WTC11 (cell line): ENCODE measurements around the gene FAM3C. TPM values are rescaled to one million over a fixed set of nuclear protein-coding genes. Genes with fewer than 3 reads are reported as not detected.

ENCODE experiments used
- ATAC-seq: fragments of 200-7000 bp; cut with Tn5 transposase; 2 replicates; pipeline ENCODE4 v1.10.0; 2021; ENCODE audit warnings: mild to moderate bottlenecking, moderate library complexity
- CTCF ChIA-PET: fragments of 300-600 bp; sonication (Branson Sonifier 250); formaldehyde crosslinking; loops from one replicate; lab custom pipeline; 2021; ENCODE audit warnings: antibody characterized with exemption; lab: Charles Lee
- POLR2A ChIA-PET: fragments of 350-600 bp; sonication (Branson Sonifier 250); formaldehyde crosslinking; loops from one replicate; lab custom pipeline; 2021; ENCODE audit warnings: antibody characterized with exemption; lab: Charles Lee
- DNase-seq: peaks from one replicate; pipeline ENCODE4 v3.0.0; 2021; ENCODE audit warnings: low spot score
- H3K27ac Mint-ChIP-seq: 2 replicates; pipeline ENCODE4 v1.8.0; 2021; ENCODE audit warnings: mixed read lengths
- H3K27me3 Mint-ChIP-seq: 2 replicates; pipeline ENCODE4 v1.8.0; 2021; ENCODE audit warnings: low read depth, mild to moderate bottlenecking, moderate library complexity, mixed read lengths
- H3K36me3 Mint-ChIP-seq: 2 replicates; pipeline ENCODE4 v1.8.0; 2021; ENCODE audit warnings: mixed read lengths
- H3K4me1 Mint-ChIP-seq: 2 replicates; pipeline ENCODE4 v1.8.0; 2022; ENCODE audit warnings: mixed read lengths
- H3K4me3 Mint-ChIP-seq: 2 replicates; pipeline ENCODE4 v1.8.0; 2021; ENCODE audit warnings: mild to moderate bottlenecking, moderate library complexity, mixed read lengths
- H3K9me3 Mint-ChIP-seq: 2 replicates; pipeline ENCODE4 v1.8.0; 2021; ENCODE audit warnings: mixed read lengths
- AFF4 ChIP-seq: sonication (generic); formaldehyde crosslinking; IDR thresholded peaks from 2 replicates; pipeline ENCODE4 v1.8.1; 2023; ENCODE audit warnings: mild to moderate bottlenecking, missing genetic modification reagents, borderline replicate concordance
- ELF4 ChIP-seq: sonication (generic); formaldehyde crosslinking; IDR thresholded peaks from 2 replicates; pipeline ENCODE4 v1.8.1; 2022; ENCODE audit warnings: low read depth, mild to moderate bottlenecking, moderate library complexity, missing genetic modification reagents
- EMX1 ChIP-seq: fragments of 250-450 bp; sonication (Bioruptor Pico); IDR thresholded peaks from 2 replicates; pipeline ENCODE4 v1.8.0; 2021; ENCODE audit warnings: mild to moderate bottlenecking
- ETV6 ChIP-seq: sonication (generic); formaldehyde crosslinking; IDR thresholded peaks from 2 replicates; pipeline ENCODE4 v1.8.1; 2022; ENCODE audit warnings: mild to moderate bottlenecking, missing genetic modification reagents
- GABPB1 ChIP-seq: sonication (generic); formaldehyde crosslinking; IDR thresholded peaks from 2 replicates; pipeline ENCODE4 v1.8.1; 2023; ENCODE audit warnings: mild to moderate bottlenecking, missing genetic modification reagents
- IRF1 ChIP-seq: sonication (generic); formaldehyde crosslinking; IDR thresholded peaks from 2 replicates; pipeline ENCODE4 v1.8.0; 2023; ENCODE audit warnings: missing genetic modification reagents
- MXD4 ChIP-seq: fragments of 250-450 bp; sonication (Bioruptor Pico); IDR thresholded peaks from 2 replicates; pipeline ENCODE4 v1.8.0; 2021; ENCODE audit warnings: mild to moderate bottlenecking, moderate library complexity, borderline replicate concordance
- NFATC4 ChIP-seq: fragments of 250-450 bp; sonication (Bioruptor Pico); IDR thresholded peaks from 2 replicates; pipeline ENCODE4 v1.9.0; 2021; ENCODE audit warnings: mild to moderate bottlenecking
- NR2C2 ChIP-seq: sonication (generic); formaldehyde crosslinking; IDR thresholded peaks from 2 replicates; pipeline ENCODE4 v1.8.0; 2022; ENCODE audit warnings: mild to moderate bottlenecking, missing genetic modification reagents
- OVOL2 ChIP-seq: fragments of 250-450 bp; sonication (Bioruptor Pico); IDR thresholded peaks from 2 replicates; pipeline ENCODE4 v1.9.0; 2021; ENCODE audit warnings: mild to moderate bottlenecking, borderline replicate concordance
- PRDM15 ChIP-seq: sonication (generic); formaldehyde crosslinking; IDR thresholded peaks from 2 replicates; pipeline ENCODE4 v1.8.0; 2022; ENCODE audit warnings: missing genetic modification reagents
- RELA ChIP-seq: sonication (generic); formaldehyde crosslinking; IDR thresholded peaks from 2 replicates; pipeline ENCODE4 v1.8.1; 2022; ENCODE audit warnings: missing genetic modification reagents, mild to moderate bottlenecking, borderline replicate concordance
- SP1 ChIP-seq: sonication (generic); formaldehyde crosslinking; conservative IDR thresholded peaks from 2 replicates; pipeline ENCODE4 v1.8.1; 2022; ENCODE audit warnings: missing genetic modification reagents
- TCF7 ChIP-seq: sonication (generic); formaldehyde crosslinking; IDR thresholded peaks from 2 replicates; pipeline ENCODE4 v1.8.0; 2022; ENCODE audit warnings: mild to moderate bottlenecking, low read depth, missing genetic modification reagents, moderate library complexity
- USF1 ChIP-seq: sonication (generic); formaldehyde crosslinking; IDR thresholded peaks from 2 replicates; pipeline ENCODE4 v1.8.0; 2022; ENCODE audit warnings: mild to moderate bottlenecking, missing genetic modification reagents
- ZNF138 ChIP-seq: sonication (generic); formaldehyde crosslinking; conservative IDR thresholded peaks from 2 replicates; pipeline ENCODE4 v1.8.1; 2022; ENCODE audit warnings: mild to moderate bottlenecking, moderate library complexity, missing genetic modification reagents
- ZNF232 ChIP-seq: sonication (generic); formaldehyde crosslinking; IDR thresholded peaks from 2 replicates; pipeline ENCODE4 v1.8.0; 2022; ENCODE audit warnings: mild to moderate bottlenecking, missing genetic modification reagents
- ZNF423 ChIP-seq: fragments of 250-450 bp; sonication (Bioruptor Pico); IDR thresholded peaks from 2 replicates; pipeline ENCODE4 v2.1.2; 2022; ENCODE audit warnings: mild to moderate bottlenecking, moderate library complexity
- total RNA-seq: library from RNA; stranded (reverse); gene quantifications from 3 replicates; pipeline ENCODE4 v1.2.3, GENCODE V29; 2021
- TF ChIP-seq, protein P1 (sequence below): sonication (generic); formaldehyde crosslinking; conservative IDR thresholded peaks from 2 replicates; pipeline ENCODE4 v1.8.1; 2022; ENCODE audit warnings: mild to moderate bottlenecking, missing genetic modification reagents
- TF ChIP-seq, protein P2 (sequence below): fragments of 250-450 bp; sonication (Bioruptor Pico); IDR thresholded peaks from 2 replicates; pipeline ENCODE4 v1.9.0; 2021; ENCODE audit warnings: mild to moderate bottlenecking

Gene FAM3C
- total RNA-seq, 1 experiment from 2014 or later = 65.7 TPM

- ChIA-PET CTCF (interaction anchor here (0.6 to 3.6 kb wide), 45 partner anchors 8 to 637 kb away, joined by 3 to 27 read pairs (median 5); partner anchors contain the start of gene WNT16), POLR2A (interaction anchor here (0.7 to 2.9 kb wide), 8 partner anchors 9 to 478 kb away, joined by 3 to 9 read pairs (median 3); no protein-coding TSS in a partner anchor)
- peaks cover 11% of the 10 kb centered on the region for H3K9me3 Mint-ChIP-seq
- H3K27me3 Mint-ChIP-seq = no peaks in the 10 kb centered on the region
- DNase-seq (peak; percentile 48), ATAC-seq (peak; percentile 36)
- peaks cover 24% of the 10 kb centered on the region for H3K4me1 Mint-ChIP-seq
- peak overlapping the region; percentile 93 for H3K4me3 Mint-ChIP-seq
- peak; percentile 53; the same call in 1 of the 2 replicates for TF ChIP-seq ZNF423 (CRISPR knock-in tag)
- TF ChIP-seq EMX1 (CRISPR knock-in tag) = no peak
- peak overlapping the region; percentile 87 for H3K27ac Mint-ChIP-seq
- H3K36me3 Mint-ChIP-seq = peaks cover 12% of the 10 kb centered on the region
Observed at GRCh38 chr7:121395494-121395960, 581 bp downstream of the FAM3C start.

DNA sequence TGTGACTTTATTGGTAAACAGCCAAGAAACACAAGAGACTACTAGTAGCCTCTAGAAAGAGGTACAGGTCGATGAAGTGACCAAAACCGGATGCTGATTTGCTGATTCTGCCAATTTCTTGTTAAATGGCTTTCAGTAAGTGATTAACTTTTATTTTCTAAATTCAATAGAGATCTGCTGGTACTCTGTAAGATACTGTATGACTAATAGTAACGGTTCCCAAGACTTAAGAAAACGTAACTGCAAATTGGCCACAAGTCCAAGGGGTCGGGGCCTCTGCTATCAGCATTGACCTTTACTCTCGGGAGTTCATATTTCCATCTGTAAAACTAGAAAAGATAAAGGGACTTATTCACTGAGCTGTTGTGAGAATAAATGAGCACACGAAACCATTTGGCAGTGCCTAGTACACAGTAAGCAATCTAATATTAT lies 1.4 kb downstream of the FAM3C start:
- H3K9me3 Mint-ChIP-seq = peaks cover 11% of the 10 kb centered on the region
- TF ChIP-seq PRDM15 (CRISPR knock-in tag) (no peak), GABPB1 (CRISPR knock-in tag) (no peak), ETV6 (no peak), MXD4 (CRISPR knock-in tag) (no peak), ZNF232 (CRISPR knock-in tag) (no peak), IRF1 (CRISPR knock-in tag) (no peak), ELF4 (CRISPR knock-in tag) (no peak), NFATC4 (CRISPR knock-in tag) (no peak), USF1 (CRISPR knock-in tag) (no peak), RELA (no peak)
- TF ChIP-seq, protein P1, sequence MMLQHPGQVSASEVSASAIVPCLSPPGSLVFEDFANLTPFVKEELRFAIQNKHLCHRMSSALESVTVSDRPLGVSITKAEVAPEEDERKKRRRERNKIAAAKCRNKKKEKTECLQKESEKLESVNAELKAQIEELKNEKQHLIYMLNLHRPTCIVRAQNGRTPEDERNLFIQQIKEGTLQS (CRISPR knock-in tag) = no peak
- TF ChIP-seq, protein P2, sequence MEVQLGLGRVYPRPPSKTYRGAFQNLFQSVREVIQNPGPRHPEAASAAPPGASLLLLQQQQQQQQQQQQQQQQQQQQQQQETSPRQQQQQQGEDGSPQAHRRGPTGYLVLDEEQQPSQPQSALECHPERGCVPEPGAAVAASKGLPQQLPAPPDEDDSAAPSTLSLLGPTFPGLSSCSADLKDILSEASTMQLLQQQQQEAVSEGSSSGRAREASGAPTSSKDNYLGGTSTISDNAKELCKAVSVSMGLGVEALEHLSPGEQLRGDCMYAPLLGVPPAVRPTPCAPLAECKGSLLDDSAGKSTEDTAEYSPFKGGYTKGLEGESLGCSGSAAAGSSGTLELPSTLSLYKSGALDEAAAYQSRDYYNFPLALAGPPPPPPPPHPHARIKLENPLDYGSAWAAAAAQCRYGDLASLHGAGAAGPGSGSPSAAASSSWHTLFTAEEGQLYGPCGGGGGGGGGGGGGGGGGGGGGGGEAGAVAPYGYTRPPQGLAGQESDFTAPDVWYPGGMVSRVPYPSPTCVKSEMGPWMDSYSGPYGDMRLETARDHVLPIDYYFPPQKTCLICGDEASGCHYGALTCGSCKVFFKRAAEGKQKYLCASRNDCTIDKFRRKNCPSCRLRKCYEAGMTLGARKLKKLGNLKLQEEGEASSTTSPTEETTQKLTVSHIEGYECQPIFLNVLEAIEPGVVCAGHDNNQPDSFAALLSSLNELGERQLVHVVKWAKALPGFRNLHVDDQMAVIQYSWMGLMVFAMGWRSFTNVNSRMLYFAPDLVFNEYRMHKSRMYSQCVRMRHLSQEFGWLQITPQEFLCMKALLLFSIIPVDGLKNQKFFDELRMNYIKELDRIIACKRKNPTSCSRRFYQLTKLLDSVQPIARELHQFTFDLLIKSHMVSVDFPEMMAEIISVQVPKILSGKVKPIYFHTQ (CRISPR knock-in tag) = no peak
- DNase-seq = no peak
- CTCF ChIA-PET = interaction anchor here (1.9 to 3.6 kb wide), 3 partner anchors 16 to 600 kb away, joined by 14 to 27 read pairs (median 15); no protein-coding TSS in a partner anchor
- peak overlapping the region; percentile 42 for H3K4me3 Mint-ChIP-seq
- peaks cover 12% of the 10 kb centered on the region for H3K36me3 Mint-ChIP-seq
- ATAC-seq = no peak
- H3K27me3 Mint-ChIP-seq = no peaks in the 10 kb centered on the region
- no peak overlapping the region for H3K27ac Mint-ChIP-seq
- POLR2A ChIA-PET = no interaction called here
- H3K4me1 Mint-ChIP-seq = peaks cover 31% of the 10 kb centered on the region

DNA sequence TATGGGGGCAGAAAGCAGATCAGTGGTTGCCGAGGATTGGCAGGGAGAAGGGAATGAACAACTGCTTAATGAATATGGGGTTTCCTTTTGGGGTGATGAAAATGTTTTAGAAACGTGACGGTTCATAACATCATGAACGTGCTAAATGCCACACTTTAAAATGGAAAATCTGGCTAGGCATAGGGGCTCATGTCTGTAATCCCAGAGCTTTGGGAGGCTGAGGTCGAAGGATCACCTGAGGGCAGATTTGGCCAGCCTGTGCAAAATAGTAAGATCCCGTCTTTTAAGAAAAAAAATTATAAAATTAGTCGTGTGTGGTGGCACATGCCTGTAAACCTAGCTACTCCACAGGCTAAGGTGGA lies 3.1 kb downstream of the FAM3C start:
- no peaks in the 10 kb centered on the region for H3K27me3 Mint-ChIP-seq
- H3K27ac Mint-ChIP-seq = no peak overlapping the region
- peaks cover 11% of the 10 kb centered on the region for H3K9me3 Mint-ChIP-seq
- H3K4me1 Mint-ChIP-seq = peaks cover 48% of the 10 kb centered on the region
- no peak for ATAC-seq
- no peak overlapping the region for H3K4me3 Mint-ChIP-seq
- ChIA-PET POLR2A (no interaction called here), CTCF (no interaction called here)
- peaks cover 12% of the 10 kb centered on the region for H3K36me3 Mint-ChIP-seq
- no peak for DNase-seq
- TF ChIP-seq OVOL2 (no peak), ZNF138 (CRISPR knock-in tag) (no peak), NR2C2 (CRISPR knock-in tag) (no peak), TCF7 (CRISPR knock-in tag) (no peak), SP1 (CRISPR knock-in tag) (no peak), AFF4 (no peak)
